Measurements from ENCODE around the gene DLGAP1. TPM values are rescaled to one million over a fixed set of nuclear protein-coding genes. Genes with fewer than 3 reads are reported as not detected.

Gene DLGAP1
- total RNA-seq, 1 donor from 2014 or later = 4.4 TPM

DNA sequence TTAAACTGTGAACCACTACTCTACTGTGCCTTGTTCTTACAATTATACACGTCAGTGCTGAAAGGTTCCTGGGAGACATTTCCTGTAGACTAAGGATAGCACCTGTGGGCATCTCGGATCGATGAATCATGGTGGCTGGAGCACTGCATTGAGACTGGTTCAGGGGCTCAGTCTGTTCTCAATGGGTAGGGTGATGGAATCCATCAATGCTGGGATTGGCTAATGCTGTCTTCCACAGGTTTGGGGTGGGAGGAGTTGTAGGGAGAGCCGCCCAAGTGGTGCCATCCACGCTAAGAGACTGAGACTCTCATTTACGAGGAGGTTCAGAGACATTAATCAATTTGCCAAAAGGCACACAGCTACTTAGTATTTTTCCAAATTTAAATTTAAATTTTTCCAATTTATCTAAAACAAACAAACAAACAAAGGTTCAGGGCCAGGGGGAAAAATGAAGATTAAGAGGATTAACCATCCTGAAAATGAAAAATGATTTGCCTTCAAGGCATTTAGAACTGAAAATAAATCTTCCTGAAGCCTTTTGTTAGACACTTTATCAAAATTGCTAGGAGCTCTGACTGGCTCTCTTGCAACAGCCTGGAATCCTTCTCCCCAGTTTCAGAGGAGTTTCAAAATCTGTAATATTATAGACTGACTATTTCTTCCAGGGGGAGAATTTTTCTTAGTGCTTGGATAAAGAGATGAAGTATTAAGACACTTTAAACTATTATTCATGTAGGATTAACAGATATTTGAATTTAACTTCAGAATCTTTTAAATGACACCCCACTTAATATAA lies 645.9 kb downstream of the DLGAP1 start:
- DNase-seq = no peak

DNA sequence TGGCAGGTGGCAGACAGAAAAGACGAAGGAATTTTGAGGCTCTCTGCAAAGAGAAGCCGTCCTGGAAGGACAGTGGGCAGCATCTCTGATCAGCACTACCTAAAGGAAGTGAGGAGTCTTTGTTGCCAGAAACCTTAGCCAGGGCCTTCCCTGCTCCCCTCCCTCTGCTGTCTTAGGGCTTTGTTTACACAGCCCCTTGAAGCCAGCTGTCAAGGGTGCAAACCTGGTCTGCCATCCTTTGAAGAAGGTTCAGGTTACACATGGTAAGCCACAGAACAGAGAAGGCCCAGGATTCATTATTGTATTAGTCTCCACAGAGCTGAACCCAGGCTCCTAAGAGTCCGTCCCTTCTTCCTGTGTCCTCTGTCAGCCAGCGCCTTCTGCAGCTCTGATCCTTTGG lies 648.5 kb downstream of the DLGAP1 start:
- no peak for DNase-seq

DNA sequence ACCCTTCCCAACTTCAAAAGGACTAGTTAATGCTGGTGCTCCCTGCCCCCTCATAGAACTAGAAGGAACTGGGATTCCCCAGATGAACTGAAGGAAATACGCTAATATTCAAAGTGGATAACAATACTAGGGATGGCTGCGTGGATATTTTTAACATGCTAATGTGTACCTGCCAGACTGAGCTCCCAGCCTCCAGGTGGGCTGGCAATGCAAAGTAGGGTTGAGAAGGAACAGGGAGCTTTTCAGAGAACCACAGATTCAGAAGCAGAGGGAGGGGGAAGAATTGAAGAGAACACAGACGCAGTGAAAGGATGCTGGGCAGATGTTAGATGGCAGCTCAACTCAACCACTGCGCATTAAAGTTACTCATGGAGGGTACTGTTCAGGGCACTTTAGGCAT lies 650.8 kb downstream of the DLGAP1 start:
- DNase-seq = no peak

DNA sequence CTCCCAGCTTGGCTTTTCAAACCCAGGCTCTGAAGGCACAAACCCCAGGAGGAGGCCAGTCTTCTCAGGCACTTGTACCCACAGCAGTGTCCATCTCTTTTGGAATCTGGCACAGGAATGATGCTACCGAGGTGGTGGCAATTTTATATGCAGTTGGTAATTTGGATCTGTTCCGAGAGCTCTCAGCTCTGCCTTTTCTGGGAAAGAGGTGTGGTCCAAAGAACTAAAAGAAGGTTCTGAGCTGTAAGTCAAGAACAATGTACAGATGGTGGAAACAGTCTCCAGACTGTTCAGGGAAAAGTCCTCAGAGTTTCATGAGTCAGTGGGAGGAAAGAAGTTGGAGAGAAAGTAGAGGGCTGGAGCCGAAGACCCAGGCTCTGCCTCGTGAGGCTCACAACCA lies 651.8 kb downstream of the DLGAP1 start:
- DNase-seq = no peak

DNA sequence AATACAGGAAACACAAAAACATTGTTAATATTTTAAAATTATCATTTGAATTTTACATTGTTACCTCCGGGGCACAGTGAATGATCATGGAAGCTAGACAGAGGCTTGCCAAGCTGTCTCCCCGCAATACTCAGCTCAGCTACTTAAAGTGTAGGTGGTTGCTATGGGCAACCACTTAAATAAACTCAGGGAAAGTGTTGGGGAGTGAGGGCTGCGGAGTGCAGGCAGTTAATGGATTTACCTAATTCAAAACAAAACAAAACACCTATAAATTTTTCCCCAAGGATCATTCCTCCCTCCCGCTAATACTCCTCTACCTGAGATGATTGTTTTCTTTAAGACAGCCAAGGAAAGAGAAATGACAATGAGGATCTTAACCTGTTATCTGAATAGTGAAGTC lies 655.6 kb downstream of the DLGAP1 start:
- no peak for DNase-seq

DNA sequence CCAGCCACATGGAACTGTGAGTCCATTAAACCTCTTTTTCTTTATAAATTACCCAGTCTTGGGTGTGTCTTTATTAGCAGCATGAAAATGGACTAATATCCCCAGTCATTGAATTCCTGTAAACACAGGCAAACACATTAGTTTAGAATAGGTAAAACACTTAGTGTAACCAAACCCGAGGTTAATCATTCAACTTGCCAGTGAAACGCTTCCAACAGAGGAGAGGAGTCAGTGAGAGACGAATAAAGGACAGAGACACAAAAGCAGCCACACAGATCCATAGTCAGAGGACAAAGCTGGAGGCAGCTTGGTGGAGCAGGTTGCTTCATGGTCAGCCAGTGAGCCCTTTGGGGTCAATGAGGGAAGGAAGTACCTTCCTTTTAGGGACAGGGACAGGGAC lies 657.1 kb downstream of the DLGAP1 start:
- no peak for DNase-seq

DNA sequence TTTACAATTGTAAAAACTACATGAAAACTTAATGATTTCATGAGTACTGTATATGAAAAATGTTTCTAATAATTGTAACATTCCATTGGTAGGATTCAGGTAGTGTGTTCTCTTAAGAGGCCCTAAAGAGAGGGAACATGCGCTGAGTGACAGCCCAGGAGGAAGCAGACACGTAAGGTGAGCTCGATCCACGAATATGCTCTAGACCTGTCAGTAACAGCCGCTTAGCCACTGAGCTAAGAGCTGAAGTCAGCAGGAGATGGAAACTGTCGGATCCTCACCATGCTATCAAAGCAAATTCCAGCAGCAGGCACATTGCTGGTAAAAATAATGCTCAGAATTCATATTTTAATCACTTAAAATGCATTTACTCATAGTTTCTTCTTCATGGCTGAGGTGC lies 658.7 kb downstream of the DLGAP1 start:
- no peak for DNase-seq

DNA sequence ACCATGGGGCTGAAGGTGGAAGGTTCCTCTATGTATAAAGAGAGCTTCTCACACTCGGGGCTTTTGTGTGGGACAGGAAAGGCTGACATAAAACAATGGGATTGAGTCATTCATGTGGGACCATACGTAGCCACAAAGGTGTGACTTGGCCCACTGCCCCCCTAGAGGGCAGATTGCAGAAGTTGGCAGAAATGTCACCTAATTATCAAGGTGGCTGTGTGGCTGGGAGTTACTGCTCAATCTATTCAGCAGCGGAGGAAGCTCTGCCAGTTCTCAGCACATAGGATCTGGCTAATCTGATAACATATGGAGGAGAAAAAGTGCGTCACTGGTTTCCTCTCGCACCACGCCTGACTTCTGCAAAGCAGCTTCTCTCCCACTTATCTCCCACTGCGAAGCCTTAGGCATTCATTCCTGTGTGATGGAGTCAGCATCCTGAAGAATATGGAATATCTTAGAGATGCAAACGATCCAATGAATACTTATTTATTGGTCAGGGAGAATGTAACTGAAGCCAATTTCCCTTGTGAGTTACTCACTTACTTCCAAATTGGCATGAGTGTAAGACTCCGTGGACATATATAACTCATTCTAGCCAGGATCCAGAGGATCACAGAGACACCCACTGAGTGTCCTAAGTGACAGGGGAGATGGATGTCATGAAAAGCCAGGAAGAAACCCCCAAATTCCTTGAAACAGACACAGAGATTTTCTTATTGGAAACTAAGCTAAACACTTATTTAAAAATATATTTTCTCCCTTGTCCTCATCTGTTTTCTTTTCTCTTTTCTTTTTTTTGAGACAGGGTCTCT lies 660.4 kb downstream of the DLGAP1 start:
- DNase-seq = no peak

DNA sequence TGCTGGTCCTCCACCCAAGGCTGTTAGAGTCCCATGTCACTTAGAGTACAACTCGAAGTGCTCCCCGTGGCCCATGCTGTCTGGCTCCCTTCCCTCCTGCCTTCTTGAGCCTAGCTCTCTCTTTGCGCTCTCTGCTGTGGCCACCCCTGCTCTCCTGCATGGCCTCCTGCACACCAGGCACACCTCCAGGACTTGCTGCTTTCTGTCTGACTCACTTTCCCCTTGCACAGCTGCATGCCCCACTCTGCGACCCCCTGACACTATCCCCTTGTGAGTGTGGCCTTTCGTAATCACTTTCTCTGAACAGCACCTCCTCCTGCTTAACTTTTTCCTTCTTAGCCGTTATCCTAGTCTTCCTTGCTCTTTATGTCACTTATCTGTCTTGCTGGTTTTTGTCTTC lies 661.6 kb downstream of the DLGAP1 start:
- DNase-seq = no peak

DNA sequence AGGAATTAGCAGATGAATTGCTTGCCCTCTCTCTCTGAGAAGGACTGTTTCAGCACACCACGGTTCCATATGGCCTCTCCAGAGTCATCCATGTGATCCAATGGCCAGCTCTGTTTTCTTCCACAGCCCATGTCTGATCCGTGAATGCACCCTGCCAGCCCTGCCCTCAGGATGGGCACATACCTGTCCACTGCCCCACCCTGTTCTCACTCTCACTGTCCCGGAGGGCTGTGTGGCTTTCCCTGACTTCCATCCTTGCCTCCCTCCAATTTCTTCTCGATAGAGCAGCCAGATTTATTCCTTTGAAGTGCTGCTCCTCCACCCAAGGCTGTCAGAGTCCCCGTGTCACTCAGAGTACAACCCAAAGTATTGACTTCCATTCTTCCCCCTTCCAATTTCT lies 662.0 kb downstream of the DLGAP1 start:
- DNase-seq = no peak

DNA sequence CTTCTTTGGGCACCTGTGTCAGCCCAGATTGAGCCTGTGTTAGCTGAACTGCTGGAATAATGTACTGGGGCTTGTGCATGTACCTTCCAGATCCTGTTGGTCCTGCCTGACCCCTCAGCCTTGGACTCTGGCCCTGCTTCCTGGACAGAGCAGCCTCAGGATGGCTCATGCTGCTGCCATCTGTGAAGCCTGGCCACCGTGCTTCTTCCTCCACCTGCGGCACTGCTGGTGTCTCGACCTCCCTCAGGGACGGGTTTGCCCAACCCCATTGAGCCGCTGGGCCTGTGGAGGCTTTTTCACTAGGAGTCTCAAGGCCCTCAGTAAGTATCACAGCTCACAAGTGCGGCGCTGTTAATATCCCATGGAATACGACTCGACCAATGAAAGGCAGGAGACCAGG lies 662.4 kb downstream of the DLGAP1 start:
- no peak for DNase-seq

DNA sequence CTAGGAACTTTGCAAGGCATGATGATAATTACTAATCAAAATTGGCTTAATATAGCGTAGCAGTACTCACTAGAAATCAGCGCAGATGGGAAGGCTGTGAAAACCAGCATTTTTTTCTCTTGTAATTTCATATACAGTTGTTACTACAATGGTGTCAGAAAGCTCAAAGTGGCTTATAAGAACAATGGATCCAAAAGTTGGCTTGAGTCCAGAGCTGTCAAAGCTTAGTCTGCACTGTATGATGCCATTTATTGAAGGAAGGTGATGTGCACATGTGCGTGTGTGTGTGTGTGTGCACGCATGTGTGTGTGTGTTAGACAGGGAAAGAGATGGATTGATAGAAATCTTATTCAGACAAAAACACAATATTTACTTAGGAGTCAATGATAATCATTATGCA lies 663.9 kb downstream of the DLGAP1 start:
- peak; percentile 5 for DNase-seq

DNA sequence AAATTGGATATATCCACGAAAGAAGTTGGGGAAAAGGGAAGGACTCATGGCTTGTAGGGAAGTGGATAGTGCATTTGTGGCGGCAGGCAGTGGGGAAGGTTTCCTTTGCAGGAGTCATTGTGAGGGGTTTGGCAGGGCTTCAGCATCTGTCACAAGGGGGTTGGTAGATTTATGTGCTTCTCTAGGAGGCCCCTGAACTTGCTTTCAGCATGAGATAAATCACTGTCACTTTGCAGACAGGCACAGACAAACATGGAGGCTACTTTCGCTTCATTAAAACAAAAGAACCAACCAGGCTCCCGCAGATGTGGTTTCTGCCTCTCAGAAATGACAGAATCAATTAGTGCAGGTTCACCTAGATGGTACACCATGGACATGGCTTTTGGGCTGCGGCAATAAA lies 664.4 kb downstream of the DLGAP1 start:
- DNase-seq = no peak

DNA sequence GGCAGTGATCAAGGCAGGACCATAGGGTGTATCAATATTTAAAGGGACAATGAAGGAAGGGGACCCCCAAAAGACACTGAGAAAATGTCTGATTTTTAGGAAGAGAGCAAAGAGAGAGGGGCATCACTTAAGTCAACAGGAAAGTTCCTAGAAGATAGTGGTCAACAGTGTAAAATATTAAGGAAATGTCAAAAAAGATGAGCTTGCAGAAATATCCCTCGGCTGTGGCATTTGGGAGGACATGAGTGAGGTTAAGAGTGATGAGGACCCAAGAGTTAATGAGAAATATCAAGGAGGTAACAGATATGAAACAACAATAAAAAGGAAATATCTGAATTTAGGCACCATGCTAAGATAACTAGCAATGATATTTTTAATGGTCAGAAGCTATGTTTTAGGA lies 665.6 kb downstream of the DLGAP1 start:
- no peak for DNase-seq

DNA sequence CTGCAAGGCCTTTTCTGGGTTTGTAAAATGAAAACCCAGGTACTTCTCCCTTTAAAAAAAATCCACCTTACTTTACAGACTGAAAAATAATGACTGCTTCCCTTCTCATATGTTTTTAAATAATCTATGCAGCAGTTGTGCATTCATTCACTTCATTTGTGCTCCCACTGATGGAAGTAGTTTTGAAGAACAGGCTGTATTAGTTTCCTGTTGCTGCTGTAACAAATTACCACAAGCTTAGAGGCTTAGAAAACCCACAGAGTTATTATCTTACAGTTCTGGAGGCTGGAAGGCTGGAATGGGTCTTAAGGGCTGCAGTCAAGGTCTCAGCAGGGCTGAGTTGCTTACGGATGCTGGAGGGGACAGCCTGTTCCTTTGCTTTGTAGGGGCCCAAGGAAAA lies 670.2 kb downstream of the DLGAP1 start:
- no peak for DNase-seq

DNA sequence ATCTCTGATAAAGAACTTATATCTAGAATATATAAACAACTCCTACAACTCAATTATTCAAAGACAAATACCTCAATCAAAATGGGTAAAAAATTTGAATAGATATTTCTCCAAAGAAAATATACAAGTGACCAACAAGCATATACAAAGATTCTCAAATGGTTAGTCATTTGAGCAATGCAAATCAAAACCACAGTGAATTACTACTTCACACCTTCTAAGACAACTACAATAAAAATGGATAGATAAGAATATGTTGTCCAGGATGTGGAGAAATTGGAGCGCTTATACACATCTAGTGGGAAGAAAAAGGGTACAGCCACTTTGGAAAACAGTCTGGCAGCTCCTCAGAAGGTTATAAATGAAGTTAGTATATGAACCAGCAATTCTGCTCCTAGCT lies 672.2 kb downstream of the DLGAP1 start:
- DNase-seq = no peak

DNA sequence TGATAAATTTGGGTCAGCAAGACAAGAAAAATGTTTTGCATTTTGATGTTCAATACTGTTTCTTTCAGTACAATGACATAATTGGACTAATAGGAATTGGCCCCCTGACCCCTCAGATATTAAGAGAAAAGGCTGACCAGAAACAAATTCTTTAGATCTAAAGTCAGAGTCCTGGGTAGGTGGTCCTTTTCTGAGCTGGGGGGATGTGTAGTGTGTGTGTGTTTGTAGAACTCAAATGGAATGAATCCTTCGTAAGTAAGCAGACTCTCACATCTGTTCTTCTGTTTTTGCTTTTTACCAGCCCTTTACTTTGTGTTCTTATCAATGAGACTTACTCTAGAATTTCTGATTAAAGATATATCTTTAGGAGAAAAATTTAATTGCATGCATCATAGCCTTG lies 677.4 kb downstream of the DLGAP1 start:
- no peak for DNase-seq

DNA sequence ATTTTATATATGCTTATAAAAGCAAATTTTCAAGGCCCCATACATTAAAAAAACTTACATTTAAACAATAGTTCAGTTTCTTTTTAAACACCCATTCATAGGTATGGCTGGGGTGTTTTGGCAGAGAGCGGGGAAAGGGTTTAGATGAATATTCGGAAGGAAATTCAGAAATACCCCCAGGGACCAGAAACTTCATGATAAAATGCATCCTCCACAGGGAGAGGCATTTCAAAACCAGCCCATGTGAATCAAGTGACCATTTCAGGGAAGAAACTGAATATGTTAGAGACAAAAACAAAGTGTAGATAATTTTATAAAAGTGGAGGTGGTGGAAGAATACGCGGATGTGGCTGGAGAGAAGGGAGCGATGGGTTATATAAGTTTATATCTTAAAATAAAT lies 678.0 kb downstream of the DLGAP1 start:
- DNase-seq = no peak

DNA sequence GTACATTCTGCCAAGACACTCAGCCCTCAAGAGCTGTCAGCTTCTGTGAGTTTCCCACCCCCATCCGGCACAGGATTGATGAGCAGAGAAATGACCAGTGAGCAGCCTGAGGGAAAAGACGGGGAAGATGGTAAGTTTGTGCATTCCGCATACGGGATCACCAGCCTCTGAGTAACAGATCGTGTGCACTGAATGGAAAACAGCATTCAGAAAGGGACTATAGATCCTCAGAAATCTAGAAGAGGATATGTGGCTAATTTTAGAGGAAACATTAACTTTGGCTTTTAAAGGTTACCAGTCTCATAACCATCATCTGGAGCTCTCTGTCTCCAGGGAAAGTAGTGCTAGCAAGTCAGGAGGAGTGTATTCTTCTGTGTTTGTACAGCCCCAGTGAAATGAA lies 679.1 kb downstream of the DLGAP1 start:
- DNase-seq = no peak

DNA sequence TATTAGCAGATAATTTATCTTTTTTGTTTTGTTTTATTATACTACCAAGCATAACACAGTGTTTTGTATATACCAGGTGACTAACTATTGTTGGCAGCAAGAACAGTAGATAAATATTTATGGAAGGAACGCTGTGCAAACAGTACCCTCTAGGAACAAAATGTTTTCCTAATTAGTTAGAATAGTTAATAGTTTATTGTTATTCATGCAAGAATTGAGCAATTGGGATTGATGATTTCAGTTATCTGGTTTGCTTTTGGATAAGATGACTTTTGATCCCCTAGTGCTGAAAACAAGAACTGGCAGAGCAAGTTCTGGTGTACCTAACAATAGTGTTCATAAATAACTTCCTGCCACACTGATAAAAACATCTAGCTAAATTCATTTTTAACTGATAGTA lies 681.8 kb downstream of the DLGAP1 start:
- no peak for DNase-seq

DNA sequence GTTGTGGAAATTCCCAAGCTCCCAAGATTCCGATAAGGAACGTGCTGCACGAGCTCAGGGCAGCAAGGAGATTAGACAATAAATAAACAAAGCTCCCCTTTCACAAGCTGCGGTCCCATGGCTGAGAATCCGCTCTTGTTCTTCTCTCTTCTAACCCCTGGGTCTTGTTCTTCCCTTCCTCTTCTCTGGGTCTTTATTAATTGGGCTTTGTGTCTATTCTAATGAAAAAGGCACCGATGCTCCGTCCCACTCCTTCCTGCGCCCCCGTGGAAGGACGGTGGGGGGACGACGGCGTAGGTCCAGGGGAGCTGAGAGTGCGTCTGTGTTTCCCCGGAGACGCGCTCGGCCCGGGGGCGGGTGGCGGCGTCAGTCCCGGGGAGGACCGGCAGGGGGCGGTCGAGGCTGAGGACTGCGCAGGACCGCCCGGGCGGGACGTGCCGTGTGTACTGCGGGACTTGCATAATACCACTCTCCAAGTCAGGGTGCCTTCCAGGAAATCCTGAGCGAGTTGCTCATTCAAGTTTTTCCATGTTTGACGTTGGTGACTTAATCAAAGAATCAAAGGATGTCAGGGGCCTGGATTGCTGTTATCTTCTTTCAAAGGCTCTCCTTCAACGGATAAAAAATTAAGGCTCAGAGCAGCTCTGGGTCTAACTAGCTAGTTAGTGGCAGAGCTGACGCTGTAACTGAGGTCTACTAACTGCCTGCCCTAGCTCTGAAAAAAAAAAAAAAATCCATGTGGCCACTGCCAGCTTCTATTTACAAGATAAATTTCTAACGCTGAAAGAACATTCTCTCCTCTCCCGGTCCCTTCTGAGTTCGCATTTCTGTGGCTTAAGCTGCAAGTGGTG lies 683.8 kb downstream of the DLGAP1 start:
- peak; percentile 87 for DNase-seq

DNA sequence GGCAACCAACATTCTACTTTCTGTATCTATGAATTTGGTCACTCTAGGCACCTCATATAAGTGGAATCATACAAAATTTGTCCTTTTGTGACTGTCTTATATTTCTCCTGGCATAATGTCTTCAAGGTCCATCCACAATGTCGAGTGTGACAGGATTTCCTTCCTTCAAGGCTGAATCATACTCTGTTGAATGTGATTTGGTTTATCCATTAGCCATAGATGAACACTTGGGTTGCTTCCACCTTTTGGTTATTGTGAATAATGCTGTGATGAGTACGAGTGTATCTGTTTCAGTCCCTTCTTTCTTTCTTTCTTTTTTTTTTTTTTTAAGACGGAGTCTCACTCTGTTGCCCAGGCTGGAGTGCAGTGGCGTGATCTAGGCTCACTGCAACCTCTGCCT lies 693.8 kb downstream of the DLGAP1 start:
- no peak for DNase-seq

DNA sequence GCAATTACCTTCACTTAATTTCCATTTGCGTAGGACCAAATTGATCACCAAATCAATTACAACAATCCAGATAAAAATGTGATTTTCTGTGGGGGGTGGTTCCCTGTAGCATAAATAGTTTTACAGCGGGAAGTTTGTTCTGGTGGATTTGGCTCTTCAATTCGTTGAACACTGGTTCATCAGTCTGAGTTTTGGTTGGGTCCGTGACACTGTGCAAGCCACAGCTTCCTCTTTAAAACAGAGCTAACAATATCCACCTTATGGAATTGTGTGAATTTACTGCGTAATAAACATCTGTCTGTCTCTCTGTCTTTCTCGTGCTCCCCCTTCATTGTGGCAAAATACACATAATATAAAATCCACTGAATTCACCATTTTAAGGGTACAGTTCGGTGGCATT lies 694.4 kb downstream of the DLGAP1 start:
- no peak for DNase-seq

Data from tongue (tissue), 2 donors.